EH (cell line): Measurements from ENCODE around the gene WDR45.

ENCODE experiments used
- DNase-seq: peaks from one replicate; pipeline ENCODE4 v3.0.0-alpha.2; 2015; ENCODE audit warnings: low read depth

WDR45 gene

DNA sequence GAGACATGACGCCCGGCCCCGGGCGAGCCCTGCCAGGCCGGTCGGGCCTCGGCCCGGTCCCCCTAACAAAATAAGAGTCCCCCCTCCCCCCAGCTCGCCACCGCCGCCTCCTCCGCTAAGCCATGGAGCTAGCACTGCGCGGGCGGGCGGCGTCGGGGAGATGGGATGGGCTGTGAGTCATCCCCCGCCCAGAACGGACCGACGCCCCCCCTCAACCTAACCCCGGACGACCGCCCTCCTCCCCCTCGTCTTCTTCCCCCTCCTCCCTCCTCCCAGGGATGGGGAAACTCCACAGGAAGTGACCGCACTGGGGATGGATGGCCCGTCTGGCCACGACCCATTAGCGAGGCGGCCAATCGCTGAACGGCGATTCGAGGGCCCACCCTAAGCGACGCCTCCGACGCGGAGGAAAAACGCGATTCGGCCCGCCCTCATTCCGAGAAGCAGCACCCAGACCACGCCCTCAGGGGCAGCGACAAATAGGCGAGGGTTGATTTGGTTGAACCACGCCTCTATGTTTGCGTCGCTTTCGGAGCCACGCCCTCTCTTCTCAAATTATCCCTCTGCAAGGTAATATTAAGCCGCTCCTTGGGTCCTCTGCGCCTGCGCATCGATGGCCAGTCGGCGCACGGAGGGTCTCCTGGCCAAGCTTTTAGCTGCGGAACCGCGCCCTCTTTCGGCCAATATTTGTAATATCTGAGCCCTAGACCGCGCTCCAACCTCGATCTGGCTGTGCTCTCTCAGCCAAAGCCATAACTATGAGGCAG is 36.3 kb downstream of the WDR45 start, which contains the start of gene TFE3:
TFE3 (minus strand) TSS at position 138 of the 767 bp plus-strand sequence; CDS start at position 7, 131 bp downstream.
- DNase-seq: peak; percentile 99

DNA sequence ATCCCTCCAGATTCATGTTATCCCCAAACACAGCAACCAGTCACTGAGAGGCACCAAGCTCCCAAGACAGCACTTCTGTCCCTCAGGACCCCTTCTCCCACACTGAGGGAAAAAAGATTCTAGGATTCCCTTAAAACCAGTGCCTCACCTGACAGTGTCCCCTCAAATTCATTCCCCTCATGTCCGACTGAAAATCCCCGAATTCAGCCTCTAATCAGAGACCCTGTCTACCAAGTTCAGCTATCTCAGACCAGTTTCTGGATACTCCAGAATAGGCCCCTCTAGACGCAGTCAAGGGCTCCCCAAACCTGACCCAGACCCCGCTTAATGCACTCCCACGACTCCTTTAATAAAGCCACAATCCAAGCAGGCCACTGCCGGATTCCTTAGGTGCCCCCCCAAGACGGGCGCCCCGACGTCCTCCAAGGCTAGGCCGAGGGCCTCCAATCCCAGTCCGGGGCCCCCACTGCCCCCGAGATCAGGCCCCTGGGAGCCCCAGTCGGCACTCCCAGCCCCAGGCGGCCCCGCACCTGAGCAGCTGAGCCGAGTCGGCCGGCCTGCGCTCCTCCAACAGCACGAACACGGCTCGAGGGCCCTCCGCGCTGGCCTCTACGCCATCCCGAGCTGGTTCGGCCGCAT is 37.0 kb downstream of the WDR45 start:
- peak; percentile 28 for DNase-seq

DNA sequence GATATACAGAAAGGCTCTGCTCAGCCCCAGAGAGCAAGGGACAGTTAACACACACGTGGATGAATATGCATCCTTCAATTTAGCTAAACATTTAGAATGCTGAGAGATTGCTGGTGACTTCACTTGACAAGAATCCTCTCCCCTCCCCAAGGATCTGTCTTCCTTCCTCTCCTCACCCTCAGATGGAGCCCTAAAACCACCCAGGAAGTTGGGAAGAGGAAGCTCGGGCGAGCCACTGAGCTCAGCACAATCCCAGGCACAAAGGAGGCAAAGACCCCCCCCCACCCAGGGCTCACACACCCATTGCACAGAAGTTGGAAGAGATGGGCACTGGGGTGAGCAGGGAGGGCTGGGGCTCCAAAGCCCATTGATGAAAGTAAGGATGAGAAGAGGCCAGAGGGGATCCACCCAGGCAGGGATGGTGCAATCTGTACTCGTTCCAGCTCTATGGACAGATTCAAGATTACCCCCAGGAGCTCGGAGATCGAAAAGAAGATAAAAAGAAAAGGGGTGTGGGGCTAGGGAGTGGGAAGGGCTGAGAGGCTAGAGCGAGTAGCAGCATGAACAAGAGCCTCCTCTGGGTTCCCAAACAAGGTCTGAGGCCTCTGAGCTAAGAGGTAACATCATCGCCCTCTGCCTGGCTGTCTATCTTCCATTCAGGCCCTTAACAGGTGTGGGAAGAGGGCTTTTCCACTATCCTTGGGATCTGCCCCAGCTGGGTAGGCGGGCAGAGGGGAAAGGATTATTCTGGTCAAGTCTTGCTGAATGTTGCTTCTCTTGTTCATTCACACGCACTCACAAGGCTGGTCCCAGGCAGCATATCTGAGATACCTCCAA is 37.7 kb downstream of the WDR45 start:
- peak; percentile 89 for DNase-seq

DNA sequence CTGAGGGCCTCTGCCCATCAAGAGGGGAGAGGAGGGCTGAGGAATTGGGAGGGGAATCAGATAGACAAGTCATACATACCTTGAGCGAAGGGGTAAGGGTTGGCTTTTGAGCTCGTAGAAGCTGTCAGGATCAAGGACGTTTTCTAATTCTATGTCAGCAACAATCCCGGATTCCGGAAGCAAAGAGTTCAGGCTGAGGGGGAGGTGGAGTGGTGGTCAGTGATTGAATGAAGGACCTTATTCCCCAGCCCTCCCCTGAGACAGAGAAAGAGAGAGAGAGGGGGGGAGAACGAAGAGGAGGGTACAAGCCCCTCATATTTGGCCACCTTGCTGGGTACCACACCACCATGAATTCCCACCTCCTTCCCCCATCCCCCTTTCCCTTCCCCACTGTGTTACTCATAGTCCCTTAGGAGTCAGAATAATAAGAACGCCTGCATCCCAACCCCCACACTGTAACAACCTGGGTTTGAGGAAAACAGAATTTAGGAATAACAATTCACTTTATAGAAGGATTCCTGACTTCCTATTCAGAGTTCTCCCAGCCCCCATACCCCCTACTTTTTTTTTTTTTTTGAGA is 39.2 kb downstream of the WDR45 start:
- peak; percentile 49 for DNase-seq

DNA sequence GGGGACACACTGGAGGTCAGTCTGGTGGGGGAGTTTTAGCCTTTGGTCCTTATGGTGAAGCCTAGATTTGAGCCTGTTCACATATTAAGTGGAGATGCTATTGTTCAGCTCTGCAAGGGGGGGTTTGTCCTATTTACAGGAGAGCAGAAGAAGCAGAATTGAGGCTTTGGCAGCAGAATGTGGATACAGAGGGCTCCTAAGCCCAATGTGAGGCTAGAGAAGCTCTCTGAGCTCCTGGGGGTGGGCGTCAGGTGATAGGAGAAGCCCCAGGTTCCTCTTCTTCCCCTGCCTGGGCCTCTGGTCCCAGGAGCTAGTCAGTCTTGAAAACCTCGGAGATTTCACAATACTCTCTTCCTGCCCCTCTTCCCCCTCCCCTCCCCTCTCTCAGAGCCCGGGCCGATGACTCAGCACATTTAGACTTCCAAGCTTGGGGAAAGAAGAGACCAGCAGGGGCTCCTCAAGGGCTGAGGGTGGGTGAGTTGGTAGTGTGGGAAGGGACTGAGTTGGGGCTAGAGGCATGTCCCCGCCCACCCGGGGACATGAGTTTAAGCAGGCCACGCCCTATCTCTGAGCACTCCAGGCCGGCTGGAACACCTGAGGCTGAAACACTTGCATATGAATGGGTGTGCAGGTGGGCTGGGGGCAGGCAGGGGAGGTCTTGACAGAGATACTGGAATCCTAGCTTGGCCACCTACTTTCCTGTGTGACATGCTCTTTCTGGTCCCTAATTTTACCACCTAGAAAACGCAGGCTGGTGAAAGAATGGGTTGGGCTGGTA is 39.9 kb downstream of the WDR45 start:
- peak; percentile 95 for DNase-seq

DNA sequence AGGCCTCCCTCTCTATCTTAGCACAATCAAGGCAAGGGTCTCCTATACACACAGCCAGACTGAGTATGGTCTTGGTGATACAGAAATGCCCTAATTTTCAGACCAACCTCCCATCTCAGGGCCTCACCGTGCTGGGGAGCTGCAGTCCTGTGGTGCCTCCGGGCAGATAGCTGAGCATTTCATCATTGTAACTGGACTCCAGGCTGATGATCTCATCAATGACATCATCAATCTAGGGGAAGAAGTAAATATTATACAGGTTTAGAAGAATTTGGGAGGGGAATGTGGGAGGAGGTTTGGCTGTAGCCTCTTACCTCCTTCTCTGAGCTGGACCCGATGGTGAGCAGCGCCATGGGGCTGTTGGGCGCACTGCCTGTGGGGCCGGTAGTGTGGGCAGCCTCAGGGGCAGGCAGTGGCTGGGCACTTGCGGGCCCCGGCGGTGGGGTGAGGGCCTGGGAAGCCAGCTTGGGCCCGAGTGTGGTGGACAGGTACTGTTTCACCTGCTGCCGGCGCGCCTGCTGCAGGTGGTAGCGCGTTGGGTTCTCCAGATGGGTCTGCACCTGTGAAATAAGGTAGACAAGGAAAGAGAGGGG is 41.7 kb downstream of the WDR45 start:
- peak; percentile 63 for DNase-seq

DNA sequence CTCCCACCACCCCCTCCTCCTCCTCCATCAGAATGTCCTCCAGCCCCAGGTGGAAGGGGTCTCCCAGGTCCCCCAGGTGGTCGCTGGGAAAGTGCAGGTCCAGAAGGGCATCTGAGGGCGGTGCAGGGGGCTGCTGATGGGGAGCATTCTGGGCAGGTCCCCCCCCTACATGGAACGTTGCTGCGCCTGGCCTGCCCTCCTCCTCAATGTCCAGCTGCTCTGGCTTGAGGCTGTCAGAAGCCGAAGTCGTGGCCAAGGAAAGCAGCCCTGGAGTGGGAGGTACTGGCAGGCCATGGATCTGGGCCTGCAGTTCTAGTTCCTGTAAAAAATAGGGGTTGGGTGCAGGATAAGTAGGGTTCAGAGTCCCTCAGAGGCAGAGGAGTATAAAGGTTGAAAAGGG is 49.4 kb downstream of the WDR45 start:
- DNase-seq: no peak

DNA sequence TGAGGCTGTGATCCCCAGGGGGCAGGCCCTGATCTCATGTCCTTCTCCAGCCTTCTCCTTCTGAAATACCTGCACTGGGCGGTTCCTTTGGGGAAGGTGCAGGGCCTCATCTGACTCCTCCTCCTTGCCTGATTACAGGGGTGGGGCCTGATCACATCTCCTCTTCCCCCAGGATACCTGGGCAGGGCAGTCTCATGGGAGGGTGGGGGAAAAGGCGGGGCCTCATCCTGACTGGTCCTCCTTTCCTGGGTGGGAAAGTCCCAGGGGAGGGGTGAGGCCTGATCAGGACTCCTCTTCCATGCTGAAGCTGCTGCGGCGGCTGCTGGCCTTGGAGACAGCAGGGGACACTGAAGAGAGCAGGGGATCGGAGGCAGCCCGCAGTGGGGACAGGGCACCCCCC is 49.8 kb downstream of the WDR45 start:
- DNase-seq: no peak
